A549 (cell line): ENCODE results near the gene LAMP2. TPM values are rescaled to one million over a fixed set of nuclear protein-coding genes. Genes with fewer than 3 reads are reported as not detected.

ENCODE experiments used
- ATAC-seq, 2 experiments: fragments of 200-7000 bp in 1 of 2; fragments of >200 bp in 1 of 2; cut with Nextera tagmentation in 1 of 2; cut with Tn5 transposase in 1 of 2; 3 replicates each; pipeline versions ENCODE4 v1.8.0 to v1.9.1; 2018 to 2020; ENCODE audit warnings: mild to moderate bottlenecking in 1 of 2, moderate library complexity in 1 of 2
- CTCF ChIA-PET: fragments of 300-600 bp; sonication (Branson Sonifier 250); formaldehyde crosslinking; extraction: SDS; loops from one replicate; lab custom pipeline; 2021; ENCODE audit warnings: antibody characterized with exemption, inconsistent platforms; lab: Yijun Ruan, JAX
- POLR2A ChIA-PET: fragments of 350-600 bp; formaldehyde crosslinking; extraction: SDS; loops from one replicate; lab custom pipeline; 2021; ENCODE audit warnings: antibody characterized with exemption, inconsistent platforms; lab: Yijun Ruan, JAX
- DNase-seq, 2 experiments: peaks; one replicate each; pipeline versions ENCODE4 v3.0.0 to v3.0.0-alpha.2; 2011 to 2016; ENCODE audit warnings: low read depth in 1 of 2, low spot score in 1 of 2
- FAIRE-seq: peaks from 2 replicates; lab custom pipeline; 2011; peaks lifted over from hg19 to GRCh38; lab: Jason Lieb, UNC
- H3K27ac ChIP-seq, 2 experiments: fragments of >200 bp; sonication (Bioruptor Twin); formaldehyde crosslinking; 3 replicates each; pipeline ENCODE4 v1.5.1; 2016 to 2017
- H3K4me1 ChIP-seq: fragments of >200 bp; sonication (Bioruptor Twin); formaldehyde crosslinking; 3 replicates; pipeline ENCODE4 v1.6.1; 2016
- H3K4me2 ChIP-seq: fragments of >200 bp; sonication (Bioruptor Twin); formaldehyde crosslinking; 3 replicates; pipeline ENCODE4 v1.6.1; 2016
- H3K4me3 ChIP-seq: fragments of >200 bp; sonication (Bioruptor Twin); formaldehyde crosslinking; 3 replicates; pipeline ENCODE4 v1.5.1; 2016
- H3K9me3 ChIP-seq: fragments of >200 bp; sonication (Bioruptor Twin); formaldehyde crosslinking; 3 replicates; pipeline ENCODE4 v1.6.1; 2016
- ATOH8 ChIP-seq: fragments of 250-450 bp; sonication (Bioruptor Pico); IDR thresholded peaks from 2 replicates; pipeline ENCODE4 v1.5.0; 2020; ENCODE audit warnings: low read depth, mild to moderate bottlenecking, moderate library complexity
- BHLHE40 ChIP-seq: IDR thresholded peaks from 2 replicates; pipeline ENCODE4 v1.6.1; 2012; ENCODE audit warnings: low read depth, low read length, inconsistent platforms
- CEBPB ChIP-seq, 2 experiments: fragments of >200 bp in 1 of 2; sonication (Bioruptor Twin) in 1 of 2; formaldehyde crosslinking in 1 of 2; IDR thresholded peaks; 2 replicates each; pipeline ENCODE4 v1.6.1; 2012 to 2016
- CHD2 ChIP-seq: fragments of 150-350 bp; IDR thresholded peaks from 2 replicates; pipeline ENCODE4 v1.6.1; 2014; ENCODE audit warnings: low read length; ENCODE audit not compliant: partially characterized antibody
- CHD4 ChIP-seq: fragments of 200-600 bp; sonication (generic); IDR thresholded peaks from 2 replicates; pipeline ENCODE4 v1.6.1; 2016; ENCODE audit warnings: antibody characterized with exemption, mild to moderate bottlenecking, borderline replicate concordance
- CTCF ChIP-seq: fragments of >200 bp; sonication (Bioruptor Twin); formaldehyde crosslinking; IDR thresholded peaks from 3 replicates; pipeline ENCODE4 v1.5.1; 2016
- ELK1 ChIP-seq: fragments of 150-350 bp; IDR thresholded peaks from 2 replicates; pipeline ENCODE4 v1.6.1; 2014; ENCODE audit warnings: low read depth, mild to moderate bottlenecking, low read length
- HDAC2 ChIP-seq: fragments of 200-600 bp; sonication (generic); IDR thresholded peaks from 2 replicates; pipeline ENCODE4 v1.6.1; 2016
- HMGXB4 ChIP-seq: fragments of 250-450 bp; sonication (Bioruptor Pico); IDR thresholded peaks from 2 replicates; pipeline ENCODE4 v1.5.0; 2021; ENCODE audit warnings: mild to moderate bottlenecking, moderate library complexity, borderline replicate concordance
- HOXB13 ChIP-seq: fragments of 250-450 bp; sonication (Bioruptor Pico); IDR thresholded peaks from 2 replicates; pipeline ENCODE4 v1.5.0; 2020; ENCODE audit warnings: low read depth, mild to moderate bottlenecking, moderate library complexity
- JUN ChIP-seq, 2 experiments: fragments of >200 bp; sonication (Bioruptor Twin); formaldehyde crosslinking; IDR thresholded peaks; 2 replicates in 1 of 2; 3 replicates in 1 of 2; pipeline ENCODE4 v1.6.1; 2016 to 2017
- KDM5A ChIP-seq: fragments of 200-600 bp; sonication (generic); IDR thresholded peaks from 2 replicates; pipeline ENCODE4 v1.6.1; 2016; ENCODE audit warnings: antibody characterized with exemption, mild to moderate bottlenecking
- PBX3 ChIP-seq: IDR thresholded peaks from 2 replicates; pipeline ENCODE4 v1.6.1; 2012
- POLR2AphosphoS2 ChIP-seq: conservative IDR thresholded peaks from 2 replicates; pipeline ENCODE4 v1.6.1; 2012; ENCODE audit warnings: low read length, improper control_type of control experiment, inconsistent platforms
- RCOR1 ChIP-seq: fragments of 150-350 bp; IDR thresholded peaks from 2 replicates; pipeline ENCODE4 v1.6.1; 2014; ENCODE audit warnings: antibody characterized with exemption, low read length, low read depth
- RFX5 ChIP-seq: fragments of 450-650 bp; IDR thresholded peaks from 2 replicates; pipeline ENCODE4 v1.7.1; 2014; ENCODE audit warnings: antibody characterized with exemption, mild to moderate bottlenecking, moderate library complexity
- WGBS: methylation state at CpG from one replicate; pipeline ENCODE4 v1.1.6; 2017; ENCODE audit errors: missing lambda C conversion rate; 5-methylcytosine and 5-hydroxymethylcytosine counted together
- polyA plus RNA-seq, 4 experiments: library from polyadenylated mRNA; depleted of rRNA in 3 of 4; stranded (reverse); fragments of >200 nt; fragmentation: RNase III in 1 of 4; extraction: RNeasy Plus Mini Kit Qiagen cat#74134 plus additional on column Dnase treatment in 1 of 4; gene quantifications; 2 replicates in 3 of 4; 3 replicates in 1 of 4; pipeline ENCODE4 v1.2.3, GENCODE V29; 2011 to 2017
- small RNA-seq, 6 experiments: library from RNA; depleted of rRNA; stranded (forward); fragments of <200 nt; gene quantifications; one replicate each; pipeline ENCODE3, GENCODE V24; 2012

Gene LAMP2
- polyA plus RNA-seq, 2 of the 4 experiments (the other 2 are of a cell fraction): 76.9 to 79.5 TPM

- CTCF ChIA-PET: interaction anchor here (1.1 to 1.5 kb wide), 2 partner anchors 9 to 61 kb away, joined by 3 to 4 read pairs; no protein-coding TSS in a partner anchor
- no peak for ATAC-seq
- DNase-seq: no peak
- H3K4me1 ChIP-seq: no peaks in the 10 kb centered on the region
- FAIRE-seq: no peak
- H3K4me2 ChIP-seq: no peak overlapping the region
- no peak overlapping the region for H3K4me3 ChIP-seq
- POLR2A ChIA-PET: no interaction called here
- H3K9me3 ChIP-seq: no peaks in the 10 kb centered on the region
- no peak overlapping the region for H3K27ac ChIP-seq
- TF ChIP-seq RFX5 (no peak), ATOH8 (no peak), ELK1 (no peak), HOXB13 (no peak), RCOR1 (no peak), BHLHE40 (no peak), CHD4 (no peak), CEBPB (IDR thresholded peaks at IDR 0.05) (no peak), HDAC2 (no peak), CTCF (no peak), HMGXB4 (no peak), PBX3 (no peak), CHD2 (no peak)
- WGBS: 11% methylated on average over 6 of the region's 6 CpGs
Measured at GRCh38 chrX:120379937-120380681, 89.0 kb downstream of the LAMP2 start.

GRCh38 chrX:120378570-120378969, 90.5 kb downstream of the LAMP2 start:
- ATAC-seq (no peak), FAIRE-seq (no peak), DNase-seq (no peak)
- H3K9me3 ChIP-seq: no peaks in the 10 kb centered on the region
- 76% methylated on average over 5 of the region's 5 CpGs for WGBS
- ChIA-PET POLR2A (no interaction called here), CTCF (no interaction called here)
- H3K4me3 ChIP-seq: no peak overlapping the region
- no peak overlapping the region for H3K27ac ChIP-seq
- TF ChIP-seq KDM5A (no peak), POLR2AphosphoS2 (no peak), JUN (IDR thresholded peaks at IDR 0.05) (no peak)
- TF ChIP-seq, all 56 proteins: peak for 0
- H3K4me2 ChIP-seq: no peak overlapping the region
- H3K4me1 ChIP-seq: no peaks in the 10 kb centered on the region

Small RNAs within 50 kb of the gene (small RNA-seq; reads per million reads assigned to genes)
- 0 reads per million in 6 experiments for gene RNU7-37P

Other genes with a start within 250 kb of the LAMP2 start
- gene ZBTB33, start 218.5 kb downstream of the LAMP2 start, polyA plus RNA-seq (2011; rRNA removed): 12.3 and 15.6 TPM in 2 replicates
- gene ZBTB33, start 218.5 kb downstream of the LAMP2 start, polyA plus RNA-seq (2017; fragmentation: RNase III; extraction: RNeasy Plus Mini Kit Qiagen cat#74134 plus additional on column Dnase treatment): 12.8 to 14.6 TPM (median 14.3 TPM) in 3 replicates
- gene TMEM255A, start 157.8 kb downstream of the LAMP2 start, polyA plus RNA-seq (2011; rRNA removed): 0.03 and 0.16 TPM in 2 replicates
- gene TMEM255A, start 157.8 kb downstream of the LAMP2 start, polyA plus RNA-seq (2017; fragmentation: RNase III; extraction: RNeasy Plus Mini Kit Qiagen cat#74134 plus additional on column Dnase treatment): 0.03 TPM in 1 of 3 replicates, not detected in the others
- not detected in 2 replicates for gene ATP1B4, start 107.2 kb downstream of the LAMP2 start, polyA plus RNA-seq (2011; rRNA removed)
- gene ATP1B4, start 107.2 kb downstream of the LAMP2 start, polyA plus RNA-seq (2017; fragmentation: RNase III; extraction: RNeasy Plus Mini Kit Qiagen cat#74134 plus additional on column Dnase treatment): not detected in 3 replicates
- 47.5 and 55.0 TPM in 2 replicates for gene CUL4B, start 91.7 kb upstream of the LAMP2 start, polyA plus RNA-seq (2011; rRNA removed)
- gene CUL4B, start 91.7 kb upstream of the LAMP2 start, polyA plus RNA-seq (2017; fragmentation: RNase III; extraction: RNeasy Plus Mini Kit Qiagen cat#74134 plus additional on column Dnase treatment): 34.5 to 40.3 TPM (median 36.7 TPM) in 3 replicates
- 133 and 163 TPM in 2 replicates for gene MCTS1, start 134.8 kb upstream of the LAMP2 start, polyA plus RNA-seq (2011; rRNA removed)
- 92.5 to 103 TPM (median 94.5 TPM) in 3 replicates for gene MCTS1, start 134.8 kb upstream of the LAMP2 start, polyA plus RNA-seq (2017; fragmentation: RNase III; extraction: RNeasy Plus Mini Kit Qiagen cat#74134 plus additional on column Dnase treatment)
- 46.0 and 49.6 TPM in 2 replicates for gene C1GALT1C1, start 160.8 kb upstream of the LAMP2 start, polyA plus RNA-seq (2011; rRNA removed)
- 35.9 to 42.8 TPM (median 38.4 TPM) in 3 replicates for gene C1GALT1C1, start 160.8 kb upstream of the LAMP2 start, polyA plus RNA-seq (2017; fragmentation: RNase III; extraction: RNeasy Plus Mini Kit Qiagen cat#74134 plus additional on column Dnase treatment)